Measurements from ENCODE around the gene CXCL6.

DNA sequence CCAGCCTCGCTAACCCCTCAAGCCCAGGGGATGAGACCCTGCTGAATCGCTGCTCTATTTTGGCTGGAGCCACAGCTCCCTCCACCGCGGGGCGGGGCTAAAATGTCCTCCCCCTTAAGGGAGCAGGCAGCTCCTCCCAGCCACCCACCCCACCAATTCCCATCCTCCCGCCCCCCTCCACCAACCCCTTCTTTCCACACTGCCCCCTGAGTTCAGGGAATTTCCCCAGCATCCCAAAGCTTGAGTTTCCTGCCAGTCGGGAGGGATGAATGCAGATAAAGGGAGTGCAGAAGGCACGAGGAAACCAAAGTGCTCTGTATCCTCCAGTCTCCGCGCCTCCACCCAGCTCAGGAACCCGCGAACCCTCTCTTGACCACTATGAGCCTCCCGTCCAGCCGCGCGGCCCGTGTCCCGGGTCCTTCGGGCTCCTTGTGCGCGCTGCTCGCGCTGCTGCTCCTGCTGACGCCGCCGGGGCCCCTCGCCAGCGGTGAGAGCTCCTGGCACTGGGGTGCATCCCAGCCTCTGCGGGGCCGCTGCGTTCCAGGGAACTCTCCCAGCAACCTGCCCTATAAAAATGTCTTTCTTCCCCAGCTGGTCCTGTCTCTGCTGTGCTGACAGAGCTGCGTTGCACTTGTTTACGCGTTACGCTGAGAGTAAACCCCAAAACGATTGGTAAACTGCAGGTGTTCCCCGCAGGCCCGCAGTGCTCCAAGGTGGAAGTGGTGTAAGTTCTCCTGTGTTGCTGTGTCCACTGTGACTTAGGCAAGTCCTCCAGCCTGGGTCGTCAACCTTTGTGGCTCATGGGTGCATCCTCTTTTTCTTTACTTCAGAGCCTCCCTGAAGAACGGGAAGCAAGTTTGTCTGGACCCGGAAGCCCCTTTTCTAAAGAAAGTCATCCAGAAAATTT lies at the start of gene CXCL6:
- no peak for TF ChIP-seq EP300 (IDR thresholded peaks at IDR 0.05; ENCODE audit: borderline replicate concordance in 1 of 2, low read depth in 1 of 2, low read length in 1 of 2)
- no peak for TF ChIP-seq CTCF (IDR thresholded peaks at IDR 0.05)
- no peak for TF ChIP-seq FOXM1 (IDR thresholded peaks at IDR 0.05; ENCODE audit: low read depth)
- TF ChIP-seq ZBTB33 (IDR thresholded peaks at IDR 0.05; ENCODE audit: borderline replicate concordance, low read depth) = no peak
- no peak for TF ChIP-seq MXI1 (IDR thresholded peaks at IDR 0.05; ENCODE audit: low read depth, low read length)
- TF ChIP-seq CHD2 (IDR thresholded peaks at IDR 0.05; ENCODE audit: low read length, partially characterized antibody) = no peak
- TF ChIP-seq YY1 (IDR thresholded peaks at IDR 0.05; ENCODE audit: low read depth) = no peak
- TF ChIP-seq POLR2AphosphoS5 (IDR thresholded peaks at IDR 0.05; ENCODE audit: low read depth, low read length) = no peak
- TF ChIP-seq GABPA (IDR thresholded peaks at IDR 0.05; ENCODE audit: low read depth) = no peak
- TF ChIP-seq, protein P1, sequence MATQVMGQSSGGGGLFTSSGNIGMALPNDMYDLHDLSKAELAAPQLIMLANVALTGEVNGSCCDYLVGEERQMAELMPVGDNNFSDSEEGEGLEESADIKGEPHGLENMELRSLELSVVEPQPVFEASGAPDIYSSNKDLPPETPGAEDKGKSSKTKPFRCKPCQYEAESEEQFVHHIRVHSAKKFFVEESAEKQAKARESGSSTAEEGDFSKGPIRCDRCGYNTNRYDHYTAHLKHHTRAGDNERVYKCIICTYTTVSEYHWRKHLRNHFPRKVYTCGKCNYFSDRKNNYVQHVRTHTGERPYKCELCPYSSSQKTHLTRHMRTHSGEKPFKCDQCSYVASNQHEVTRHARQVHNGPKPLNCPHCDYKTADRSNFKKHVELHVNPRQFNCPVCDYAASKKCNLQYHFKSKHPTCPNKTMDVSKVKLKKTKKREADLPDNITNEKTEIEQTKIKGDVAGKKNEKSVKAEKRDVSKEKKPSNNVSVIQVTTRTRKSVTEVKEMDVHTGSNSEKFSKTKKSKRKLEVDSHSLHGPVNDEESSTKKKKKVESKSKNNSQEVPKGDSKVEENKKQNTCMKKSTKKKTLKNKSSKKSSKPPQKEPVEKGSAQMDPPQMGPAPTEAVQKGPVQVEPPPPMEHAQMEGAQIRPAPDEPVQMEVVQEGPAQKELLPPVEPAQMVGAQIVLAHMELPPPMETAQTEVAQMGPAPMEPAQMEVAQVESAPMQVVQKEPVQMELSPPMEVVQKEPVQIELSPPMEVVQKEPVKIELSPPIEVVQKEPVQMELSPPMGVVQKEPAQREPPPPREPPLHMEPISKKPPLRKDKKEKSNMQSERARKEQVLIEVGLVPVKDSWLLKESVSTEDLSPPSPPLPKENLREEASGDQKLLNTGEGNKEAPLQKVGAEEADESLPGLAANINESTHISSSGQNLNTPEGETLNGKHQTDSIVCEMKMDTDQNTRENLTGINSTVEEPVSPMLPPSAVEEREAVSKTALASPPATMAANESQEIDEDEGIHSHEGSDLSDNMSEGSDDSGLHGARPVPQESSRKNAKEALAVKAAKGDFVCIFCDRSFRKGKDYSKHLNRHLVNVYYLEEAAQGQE (IDR thresholded peaks at IDR 0.05; ENCODE audit: low read depth, low read length) = no peak
- TF ChIP-seq PBX3 (IDR thresholded peaks at IDR 0.05) = no peak
